ENCODE results near the gene EML6.
A peak's percentile ranks its signal among the peaks of the same experiment; 100 is the strongest.
"Not testable (repeated sequence)": the region's sequence is repeated elsewhere in the genome, so short reads cannot be mapped to it uniquely, and the experiment has no call there.

Gene EML6

DNA sequence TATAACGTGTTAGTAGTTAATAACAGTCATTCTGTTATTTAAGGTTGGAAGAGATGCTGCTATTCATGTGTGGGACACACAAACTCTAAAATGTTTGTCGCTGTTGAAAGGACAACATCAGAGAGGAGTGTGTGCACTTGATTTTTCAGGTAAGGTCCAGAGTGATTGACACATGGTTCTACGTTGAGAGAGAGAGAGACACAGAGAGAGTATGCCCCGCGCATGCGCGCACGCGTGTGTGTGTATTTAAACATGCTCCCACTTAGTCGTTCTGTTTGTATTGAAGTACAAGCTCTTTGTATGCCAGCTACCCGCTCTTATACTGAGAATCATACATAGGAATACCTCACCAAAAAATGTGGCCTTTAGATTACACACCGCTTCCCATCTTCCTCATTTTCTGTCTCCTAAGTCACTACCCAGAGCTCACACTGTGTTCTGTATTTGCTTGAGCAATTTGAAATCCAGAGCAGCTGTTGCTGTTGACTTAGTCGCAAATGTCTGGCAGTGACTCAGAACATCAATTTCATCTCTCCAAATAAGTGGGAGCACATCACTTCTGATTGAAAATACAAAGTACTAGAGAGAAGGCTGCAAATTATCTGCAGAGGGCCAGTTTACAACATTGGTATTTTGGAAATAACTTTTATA lies 148.1 kb downstream of the EML6 start:
- peak; percentile 48 for DNase-seq (ENCODE audit: low read depth, low spot score)
- TF ChIP-seq, protein P1, sequence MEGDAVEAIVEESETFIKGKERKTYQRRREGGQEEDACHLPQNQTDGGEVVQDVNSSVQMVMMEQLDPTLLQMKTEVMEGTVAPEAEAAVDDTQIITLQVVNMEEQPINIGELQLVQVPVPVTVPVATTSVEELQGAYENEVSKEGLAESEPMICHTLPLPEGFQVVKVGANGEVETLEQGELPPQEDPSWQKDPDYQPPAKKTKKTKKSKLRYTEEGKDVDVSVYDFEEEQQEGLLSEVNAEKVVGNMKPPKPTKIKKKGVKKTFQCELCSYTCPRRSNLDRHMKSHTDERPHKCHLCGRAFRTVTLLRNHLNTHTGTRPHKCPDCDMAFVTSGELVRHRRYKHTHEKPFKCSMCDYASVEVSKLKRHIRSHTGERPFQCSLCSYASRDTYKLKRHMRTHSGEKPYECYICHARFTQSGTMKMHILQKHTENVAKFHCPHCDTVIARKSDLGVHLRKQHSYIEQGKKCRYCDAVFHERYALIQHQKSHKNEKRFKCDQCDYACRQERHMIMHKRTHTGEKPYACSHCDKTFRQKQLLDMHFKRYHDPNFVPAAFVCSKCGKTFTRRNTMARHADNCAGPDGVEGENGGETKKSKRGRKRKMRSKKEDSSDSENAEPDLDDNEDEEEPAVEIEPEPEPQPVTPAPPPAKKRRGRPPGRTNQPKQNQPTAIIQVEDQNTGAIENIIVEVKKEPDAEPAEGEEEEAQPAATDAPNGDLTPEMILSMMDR (IDR thresholded peaks at IDR 0.05; ENCODE audit: low read depth, low read length) = no peak
- in situ Hi-C loops (cut with HindIII; ENCODE audit: low sequenced_read_pairs) = no loop called here

DNA sequence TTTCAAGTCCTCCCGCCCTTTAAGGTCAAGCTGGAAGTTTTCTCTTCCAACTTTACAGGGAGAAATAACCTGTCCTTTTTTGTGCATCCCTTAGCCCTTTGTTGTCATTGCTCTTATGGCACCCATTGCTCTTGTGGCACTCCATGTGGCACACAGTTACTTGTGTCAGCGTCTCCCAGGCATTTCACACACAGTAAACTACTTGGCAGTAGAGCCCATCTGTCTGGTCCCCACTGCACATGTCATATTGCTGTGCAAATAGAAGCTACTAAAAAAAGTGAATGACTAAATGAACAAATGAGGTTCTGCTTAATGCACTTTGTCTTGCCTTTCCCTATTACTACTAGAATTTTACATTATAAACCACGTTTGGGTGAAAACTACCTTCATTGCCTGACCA lies 149.3 kb downstream of the EML6 start:
- no peak overlapping the region for H3K4me3 ChIP-seq (ENCODE audit: low read depth, low read length)
- in situ Hi-C loops (cut with HindIII; ENCODE audit: low sequenced_read_pairs) = no loop called here
- DNase-seq (ENCODE audit: low read depth, low spot score) = no peak
- TF ChIP-seq, protein P1 (IDR thresholded peaks at IDR 0.05; ENCODE audit: low read depth, low read length) = no peak

More for the DNA sequence above, 148.1 kb downstream of the EML6 start:
- no peak overlapping the region for H3K4me3 ChIP-seq (ENCODE audit: low read depth, low read length)

DNA sequence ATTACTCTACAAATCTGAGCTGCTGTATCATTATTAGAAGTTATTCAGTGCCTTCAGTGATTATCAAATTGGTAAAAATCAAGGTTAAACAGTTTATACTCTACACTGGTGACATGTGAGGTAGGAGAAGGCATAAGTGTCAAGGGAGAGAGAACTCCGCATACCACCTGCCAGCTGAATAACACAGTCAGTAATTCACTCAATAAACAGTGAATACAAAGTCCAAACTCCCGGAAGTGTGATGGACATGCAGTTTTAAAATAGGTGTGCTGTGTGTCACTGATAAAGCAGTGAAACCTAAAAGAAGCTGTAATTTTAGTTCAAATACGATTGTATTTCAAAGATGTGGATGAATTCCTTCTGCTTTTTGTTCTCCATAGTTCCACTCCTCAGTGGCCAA lies 149.8 kb downstream of the EML6 start:
- in situ Hi-C loops (cut with HindIII; ENCODE audit: low sequenced_read_pairs); H3K4me3 ChIP-seq (ENCODE audit: low read depth, low read length); DNase-seq (ENCODE audit: low read depth, low spot score): not testable (repeated sequence)

DNA sequence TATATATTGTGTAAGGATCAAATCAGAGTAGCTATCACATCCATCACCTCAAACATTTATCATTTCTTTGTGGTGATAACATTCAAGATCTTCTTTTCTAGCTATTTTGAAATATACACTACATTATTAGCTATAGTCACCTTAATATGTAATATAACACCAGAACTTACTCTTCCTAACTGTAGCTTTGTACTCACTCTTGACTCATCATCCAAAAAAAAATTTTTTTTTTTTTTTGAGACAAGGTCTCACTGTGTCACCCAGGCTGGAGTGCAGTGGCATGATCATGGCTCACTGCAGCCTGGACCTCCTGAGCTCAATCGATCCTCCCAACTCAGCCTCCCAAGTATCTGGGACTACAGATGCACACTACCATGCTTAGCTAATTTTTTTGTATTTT lies 153.3 kb downstream of the EML6 start:
- in situ Hi-C loops (cut with HindIII; ENCODE audit: low sequenced_read_pairs) = no loop called here
- no peak for DNase-seq (ENCODE audit: low read depth, low spot score)
- TF ChIP-seq, protein P1 (IDR thresholded peaks at IDR 0.05; ENCODE audit: low read depth, low read length) = no peak
- H3K4me3 ChIP-seq (ENCODE audit: low read depth, low read length) = no peak overlapping the region

DNA sequence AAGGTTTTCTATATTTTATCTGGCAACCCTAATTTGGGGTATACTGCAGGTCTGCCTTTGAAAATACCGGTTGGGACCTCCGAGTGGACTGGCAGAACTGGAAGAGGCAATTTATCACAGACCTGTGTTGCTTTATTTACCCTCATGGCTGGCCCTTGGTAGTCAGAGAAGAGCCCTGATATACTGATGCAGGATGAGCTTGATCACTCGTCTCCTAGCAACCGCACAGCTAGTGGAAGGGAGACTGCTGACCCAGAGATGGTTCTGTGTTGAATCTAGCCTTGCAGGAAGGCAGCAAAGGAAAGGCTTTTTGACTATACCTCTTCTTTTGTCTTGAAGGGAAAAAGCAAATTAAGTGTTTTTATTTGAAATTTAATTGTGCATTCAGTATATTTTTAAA lies 154.7 kb downstream of the EML6 start:
- in situ Hi-C loops (cut with HindIII; ENCODE audit: low sequenced_read_pairs) = no loop called here
- TF ChIP-seq, protein P1 (IDR thresholded peaks at IDR 0.05; ENCODE audit: low read depth, low read length) = no peak

DNA sequence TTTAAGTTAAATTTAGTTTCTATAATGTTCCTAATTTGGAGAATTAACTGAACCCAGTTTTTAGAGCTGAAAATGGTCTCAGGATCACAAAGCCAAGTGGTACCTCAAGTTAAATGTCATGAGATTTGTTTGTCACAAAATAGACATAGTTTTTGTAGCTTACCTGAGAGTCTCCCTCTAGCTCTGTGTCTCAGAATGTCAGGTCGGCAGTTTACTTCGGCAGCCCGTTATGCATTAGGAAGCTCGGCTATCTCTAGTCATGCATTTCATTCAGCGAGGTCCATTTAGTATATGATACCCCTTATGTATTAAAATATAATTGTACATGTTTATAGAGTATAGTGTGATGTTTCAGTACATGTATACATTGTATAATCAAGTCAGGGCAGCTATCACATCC lies 155.6 kb downstream of the EML6 start:
- in situ Hi-C loops (cut with HindIII; ENCODE audit: low sequenced_read_pairs) = no loop called here
- DNase-seq (ENCODE audit: low read depth, low spot score) = no peak
- no peak overlapping the region for H3K4me3 ChIP-seq (ENCODE audit: low read depth, low read length)
- TF ChIP-seq, protein P1 (IDR thresholded peaks at IDR 0.05; ENCODE audit: low read depth, low read length) = no peak

More for the DNA sequence above, 154.7 kb downstream of the EML6 start:
- no peak overlapping the region for H3K4me3 ChIP-seq (ENCODE audit: low read depth, low read length)
- no peak for DNase-seq (ENCODE audit: low read depth, low spot score)

DNA sequence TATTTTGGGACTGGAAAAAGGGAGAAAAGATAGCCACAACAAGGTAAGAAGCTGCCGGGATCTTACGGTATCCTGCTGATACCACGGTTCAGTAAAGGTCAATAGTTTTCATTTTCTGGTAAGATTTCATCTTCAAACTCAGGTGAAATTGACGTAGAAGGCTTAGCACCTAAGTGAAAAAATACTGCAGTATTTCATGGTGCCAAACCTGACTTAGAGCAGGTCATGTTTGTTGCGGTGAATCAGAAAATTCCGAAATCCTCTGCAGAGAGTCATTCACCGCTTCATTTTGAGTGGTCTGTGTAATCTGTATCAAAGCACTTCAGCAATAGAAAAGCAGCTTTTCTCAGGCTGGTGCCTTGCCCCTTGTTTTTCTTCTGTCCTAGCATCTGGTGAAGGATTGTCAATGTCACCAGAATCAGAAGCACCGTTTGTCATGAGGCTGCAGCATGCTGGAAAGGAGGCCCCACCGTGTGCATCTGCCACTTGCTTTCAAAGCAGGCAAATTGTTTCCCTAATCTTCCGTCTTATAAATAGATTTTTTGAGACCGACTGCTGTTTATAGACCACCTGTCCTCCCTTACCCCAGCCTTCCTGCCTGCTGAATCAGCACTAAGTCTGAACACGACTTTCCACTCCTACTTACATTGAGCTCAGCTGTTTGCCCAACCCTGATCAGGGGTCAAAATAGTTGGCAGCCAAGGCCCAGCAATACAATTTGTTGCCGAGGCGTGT lies 156.3 kb downstream of the EML6 start:
- DNase-seq (ENCODE audit: low read depth, low spot score) = no peak
- in situ Hi-C loops (cut with HindIII; ENCODE audit: low sequenced_read_pairs) = no loop called here
- TF ChIP-seq, protein P1 (IDR thresholded peaks at IDR 0.05; ENCODE audit: low read depth, low read length) = no peak

More for the DNA sequence above, 156.3 kb downstream of the EML6 start:
- H3K4me3 ChIP-seq (ENCODE audit: low read depth, low read length) = no peak overlapping the region

Data from astrocyte of the spinal cord (primary cell).